Hepatocyte (in vitro differentiated cells): ENCODE results near the gene POLR3GL.

Experiments
- EZH2 ChIP-seq: fragments of 200-600 bp; sonication (generic); IDR thresholded peaks from 2 replicates; pipeline ENCODE4 v1.6.1; 2016; ENCODE audit warnings: antibody characterized with exemption, mild to moderate bottlenecking, borderline replicate concordance
- EZH2phosphoT487 ChIP-seq: fragments of 200-600 bp; sonication (generic); IDR thresholded peaks from one replicate; pipeline ENCODE4 v1.6.1; 2018; ENCODE audit warnings: antibody characterized with exemption, mild to moderate bottlenecking, low read depth, moderate library complexity; ENCODE audit not compliant: unreplicated experiment, severe bottlenecking
- TF ChIP-seq, protein P1 (sequence below): fragments of 200-600 bp; sonication (generic); IDR thresholded peaks from 2 replicates; pipeline ENCODE4 v1.5.1; 2016; ENCODE audit warnings: antibody characterized with exemption, mild to moderate bottlenecking; ENCODE audit not compliant: poor library complexity

DNA sequence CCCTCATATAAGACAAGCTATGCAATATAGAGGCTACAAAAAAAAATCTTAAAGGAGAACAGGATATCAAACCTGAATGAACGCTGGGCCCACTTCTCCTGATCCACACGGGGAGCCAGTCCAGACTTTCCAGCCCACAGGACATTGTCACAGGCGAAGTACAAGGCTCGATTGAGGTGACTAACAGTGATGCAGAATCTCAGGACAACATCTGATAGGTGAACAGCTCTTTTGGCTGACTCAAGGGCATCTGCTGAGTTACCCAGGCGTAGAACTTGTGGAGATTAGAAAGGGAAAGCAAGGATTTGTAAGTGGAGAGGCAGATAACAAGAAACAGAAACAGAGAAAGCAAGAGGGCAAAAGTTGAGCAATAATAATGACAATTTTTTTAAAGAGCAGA lies 47.7 kb upstream of the POLR3GL start:
- TF ChIP-seq, protein P1, sequence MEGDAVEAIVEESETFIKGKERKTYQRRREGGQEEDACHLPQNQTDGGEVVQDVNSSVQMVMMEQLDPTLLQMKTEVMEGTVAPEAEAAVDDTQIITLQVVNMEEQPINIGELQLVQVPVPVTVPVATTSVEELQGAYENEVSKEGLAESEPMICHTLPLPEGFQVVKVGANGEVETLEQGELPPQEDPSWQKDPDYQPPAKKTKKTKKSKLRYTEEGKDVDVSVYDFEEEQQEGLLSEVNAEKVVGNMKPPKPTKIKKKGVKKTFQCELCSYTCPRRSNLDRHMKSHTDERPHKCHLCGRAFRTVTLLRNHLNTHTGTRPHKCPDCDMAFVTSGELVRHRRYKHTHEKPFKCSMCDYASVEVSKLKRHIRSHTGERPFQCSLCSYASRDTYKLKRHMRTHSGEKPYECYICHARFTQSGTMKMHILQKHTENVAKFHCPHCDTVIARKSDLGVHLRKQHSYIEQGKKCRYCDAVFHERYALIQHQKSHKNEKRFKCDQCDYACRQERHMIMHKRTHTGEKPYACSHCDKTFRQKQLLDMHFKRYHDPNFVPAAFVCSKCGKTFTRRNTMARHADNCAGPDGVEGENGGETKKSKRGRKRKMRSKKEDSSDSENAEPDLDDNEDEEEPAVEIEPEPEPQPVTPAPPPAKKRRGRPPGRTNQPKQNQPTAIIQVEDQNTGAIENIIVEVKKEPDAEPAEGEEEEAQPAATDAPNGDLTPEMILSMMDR, result no peak
- TF ChIP-seq EZH2phosphoT487, result no peak
- TF ChIP-seq EZH2, result no peak
